GM12878 (cell line): ENCODE measurements around the gene PALLD. TPM values are rescaled to one million over a fixed set of nuclear protein-coding genes. Genes with fewer than 3 reads are reported as not detected.

ENCODE experiments used
- ATAC-seq: fragments of 200-7000 bp; cut with Tn5 transposase; 3 replicates; pipeline ENCODE4 v1.9.1; 2020; ENCODE audit warnings: mild to moderate bottlenecking, moderate library complexity
- BruUV-seq: library from RNA; stranded (reverse); fragments of 400-500 nt; replicated peaks from 2 replicates; lab custom pipeline; 2021; lab: Mats Ljungman, UMichigan
- CTCF ChIA-PET: fragments of 300-600 bp; sonication (Branson Sonifier 250); formaldehyde crosslinking; extraction: SDS; loops from one replicate; lab custom pipeline; 2021; ENCODE audit warnings: inconsistent platforms; lab: Yijun Ruan, JAX
- POLR2A ChIA-PET: fragments of 350-600 bp; formaldehyde crosslinking; extraction: SDS; loops from one replicate; lab custom pipeline; 2021; ENCODE audit warnings: inconsistent platforms; lab: Charles Lee
- RAD21 ChIA-PET: fragments of 300-600 bp; sonication (Branson Sonifier 250); formaldehyde crosslinking; loops from one replicate; lab custom pipeline; 2023; ENCODE audit warnings: antibody characterized with exemption; ENCODE audit not compliant: unreplicated experiment; lab: Charles Lee
- SMC1A ChIA-PET: fragments of 300-600 bp; sonication (Branson Sonifier 250); formaldehyde crosslinking; loops from one replicate; lab custom pipeline; 2023; ENCODE audit not compliant: unreplicated experiment, uncharacterized antibody; lab: Charles Lee
- DNase-seq: peaks from one replicate; pipeline ENCODE4 v3.0.0-alpha.2; 2011; ENCODE audit warnings: low read depth, low spot score
- FAIRE-seq: peaks from 3 replicates; lab custom pipeline; 2011; peaks lifted over from hg19 to GRCh38; lab: Jason Lieb, UNC
- H2AFZ ChIP-seq: 2 replicates; pipeline ENCODE4 v1.6.0; 2011; ENCODE audit warnings: low read depth, low read length, control low read depth; ENCODE audit not compliant: control insufficient read depth
- H3K27ac ChIP-seq: 2 replicates; pipeline ENCODE4 v1.5.1; 2011; ENCODE audit warnings: control low read depth; ENCODE audit not compliant: control insufficient read depth, insufficient read depth
- H3K27me3 ChIP-seq, 2 experiments: replicated peaks in 1 of 2; 2 replicates each; pipeline versions ENCODE4 v1.6.0 to v1.6.1; 2011; ENCODE audit warnings: low read length in 1 of 2; ENCODE audit not compliant: control insufficient read depth in 2 of 2, insufficient read depth in 2 of 2
- H3K36me3 ChIP-seq, 2 experiments: 2 replicates each; pipeline ENCODE4 v1.5.1; 2011; ENCODE audit warnings: low read length in 1 of 2; ENCODE audit not compliant: control insufficient read depth in 2 of 2, insufficient read depth in 2 of 2
- H3K4me1 ChIP-seq: 2 replicates; pipeline ENCODE4 v1.6.1; 2011; ENCODE audit warnings: mild to moderate bottlenecking, low read length, moderate library complexity, mixed read lengths; ENCODE audit not compliant: control insufficient read depth, insufficient read depth
- H3K4me2 ChIP-seq: 2 replicates; pipeline ENCODE4 v1.6.0; 2011; ENCODE audit warnings: control low read depth; ENCODE audit not compliant: control insufficient read depth, insufficient read depth
- H3K4me3 ChIP-seq: fragments of 200-600 bp; sonication (generic); 2 replicates; pipeline ENCODE4 v1.5.1; 2016
- H3K79me2 ChIP-seq: 2 replicates; pipeline ENCODE4 v1.6.0; 2011; ENCODE audit warnings: low read length; ENCODE audit not compliant: control insufficient read depth, insufficient read depth
- H3K9ac ChIP-seq: 2 replicates; pipeline ENCODE4 v1.8.0; 2011; ENCODE audit warnings: low read length, control low read depth, mixed read lengths; ENCODE audit not compliant: control insufficient read depth, insufficient read depth
- H3K9me3 ChIP-seq: replicated peaks from 3 replicates; pipeline ENCODE4 v1.5.1; 2011; ENCODE audit warnings: mild to moderate bottlenecking, low read length; ENCODE audit not compliant: control insufficient read depth, insufficient read depth
- H4K20me1 ChIP-seq: 2 replicates; pipeline ENCODE4 v1.6.0; 2011; ENCODE audit not compliant: control insufficient read depth, insufficient read depth
- EZH2 ChIP-seq: IDR thresholded peaks from 2 replicates; pipeline ENCODE4 v1.6.1; 2012; ENCODE audit warnings: low read depth, mild to moderate bottlenecking, control low read depth, inconsistent platforms, low read length, borderline replicate concordance; ENCODE audit not compliant: control insufficient read depth
- HCFC1 ChIP-seq: fragments of 150-350 bp; IDR thresholded peaks from 2 replicates; pipeline ENCODE4 v1.6.1; 2014; ENCODE audit warnings: low read length
- HSF1 ChIP-seq: fragments of 150-350 bp; IDR thresholded peaks from 2 replicates; pipeline ENCODE4 v1.6.1; 2014; ENCODE audit warnings: mild to moderate bottlenecking, low read depth, low read length
- IKZF1 ChIP-seq: fragments of 450-650 bp; conservative IDR thresholded peaks from 2 replicates; pipeline ENCODE4 v1.6.1; 2017; ENCODE audit warnings: antibody characterized with exemption, mild to moderate bottlenecking
- JUNB ChIP-seq: IDR thresholded peaks from 2 replicates; pipeline ENCODE4 v1.6.1; 2016; ENCODE audit warnings: antibody characterized with exemption, mild to moderate bottlenecking
- KDM1A ChIP-seq: fragments of 200-600 bp; sonication (generic); IDR thresholded peaks from 2 replicates; pipeline ENCODE4 v1.6.1; 2016; ENCODE audit warnings: borderline replicate concordance
- NFXL1 ChIP-seq: fragments of 450-650 bp; IDR thresholded peaks from 2 replicates; pipeline ENCODE4 v1.6.1; 2017; ENCODE audit warnings: antibody characterized with exemption, mild to moderate bottlenecking, borderline replicate concordance
- POLR2AphosphoS2 ChIP-seq: IDR thresholded peaks from 2 replicates; pipeline ENCODE4 v1.6.1; 2011; ENCODE audit warnings: low read depth, mild to moderate bottlenecking, low read length, improper control_type of control experiment, moderate library complexity
- SIN3A ChIP-seq: IDR thresholded peaks from 2 replicates; pipeline ENCODE4 v1.6.1; 2012; ENCODE audit warnings: low read depth, low read length, improper control_type of control experiment
- SPI1 ChIP-seq: IDR thresholded peaks from 2 replicates; pipeline ENCODE4 v1.6.1; 2011; ENCODE audit warnings: low read depth, mild to moderate bottlenecking, low read length, moderate library complexity, borderline replicate concordance; ENCODE audit not compliant: insufficient read depth
- SREBF1 ChIP-seq: IDR thresholded peaks from 2 replicates; pipeline ENCODE4 v1.6.1; 2012; ENCODE audit warnings: mild to moderate bottlenecking, low read length
- STAT1 ChIP-seq: fragments of 450-650 bp; conservative IDR thresholded peaks from 2 replicates; pipeline ENCODE4 v1.6.1; 2014; ENCODE audit warnings: antibody characterized with exemption, mild to moderate bottlenecking
- WGBS: methylation state at CpG from one replicate; pipeline ENCODE4 v1.1.6; 2016; ENCODE audit warnings: low lambda C conversion rate; ENCODE audit not compliant: insufficient replicate concordance, insufficient coverage; ENCODE audit errors: missing lambda C conversion rate; 5-methylcytosine and 5-hydroxymethylcytosine counted together
- in situ Hi-C: fragments of 300-500 bp; cut with MboI; formaldehyde crosslinking; loops from 9 replicates; pipeline ENCODE4 v1.14.3; 2018; ENCODE audit warnings: mixed read lengths
- intact Hi-C: fragments of 100-400 bp; cut with micrococcal nuclease; formaldehyde crosslinking; loops from one replicate; pipeline ENCODE4 v1.14.2; 2022; ENCODE audit not compliant: unreplicated experiment
- polyA plus RNA-seq, 11 experiments: library from polyadenylated mRNA; depleted of rRNA in 4 of 11; unstranded in 6 of 11; stranded (reverse) in 5 of 11; fragments of >200 nt; fragmentation: Nextera tagmentation in 4 of 11; fragmentation: Illumina TruSeq in 1 of 11; extraction: Ambion mirVana in 4 of 11; extraction: Trizol in 1 of 11; gene quantifications; 1 replicate in 1 of 11; 2 replicates in 10 of 11; pipeline versions ENCODE4 v1.2.1 to v1.2.3, GENCODE V29; 2011 to 2016; ENCODE audit warnings: inconsistent platforms in 2 of 11, missing spikeins in 2 of 11, low read depth in 1 of 11
- total RNA-seq, 4 experiments: library from RNA; depleted of rRNA in 3 of 4; stranded (reverse); fragments of >200 nt in 3 of 4; fragmentation: Illumina TruSeq in 1 of 4; extraction: Trizol in 1 of 4; gene quantifications; 2 replicates each; pipeline versions ENCODE4 v1.2.1 to v1.2.3, GENCODE V29; 2013 to 2021
- TF ChIP-seq, protein P1 (sequence below): fragments of 450-650 bp; IDR thresholded peaks from 2 replicates; pipeline ENCODE4 v1.6.1; 2017; ENCODE audit warnings: antibody characterized with exemption, mild to moderate bottlenecking, moderate library complexity

PALLD gene
- total and polyA plus RNA-seq, 10 of the 15 experiments (the other 5 are each of a cell fraction or from before 2014, with no cell fraction given): 1.0 to 7.7 (median 1.7) TPM

DNA sequence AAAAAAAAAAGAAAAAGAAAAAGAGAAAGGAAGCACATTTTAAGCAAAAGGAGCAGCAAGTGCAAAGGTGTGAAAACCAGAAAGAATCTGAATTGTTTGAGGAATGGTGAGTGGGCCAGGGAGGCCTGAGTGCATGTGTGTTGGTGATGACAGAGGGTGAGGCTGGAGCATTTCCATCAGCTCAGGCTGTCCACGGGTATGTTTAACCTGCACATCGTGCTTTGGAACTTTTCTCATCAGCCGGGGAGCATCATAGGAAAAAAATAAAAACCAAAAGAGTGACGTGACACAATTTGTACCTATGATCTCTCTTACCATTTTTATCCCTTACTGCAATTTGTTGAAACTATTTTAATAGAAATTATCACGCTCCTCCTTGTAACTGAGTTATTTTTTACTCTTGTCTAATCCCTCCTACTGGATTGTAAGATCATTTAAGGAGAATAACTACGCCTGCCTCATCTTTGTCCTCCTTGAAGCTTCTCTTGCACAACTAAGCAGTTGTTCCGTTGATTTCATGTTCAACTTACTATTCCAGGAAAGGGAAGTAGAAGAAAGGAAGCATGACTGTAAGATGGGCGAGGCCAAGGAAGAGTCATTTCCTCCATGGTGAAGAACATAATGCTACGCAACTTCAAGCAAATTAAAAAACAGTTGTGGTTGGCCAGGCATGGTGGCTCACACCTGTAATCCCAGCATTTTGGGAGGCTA is 7.0 kb downstream of the PALLD start:
- Histone ChIP-seq H3K4me3 (no peak overlapping the region), H3K4me1 (no peaks in the 10 kb centered on the region), H3K9ac (no peak overlapping the region), H3K9me3 (no peaks in the 10 kb centered on the region), H2AFZ (no peak overlapping the region), H3K36me3 (no peaks in the 10 kb centered on the region), H3K27ac (no peak overlapping the region), H4K20me1 (no peaks in the 10 kb centered on the region), H3K27me3 (no peaks in the 10 kb centered on the region; a peak in 2 of 4 replicates), H3K79me2 (no peaks in the 10 kb centered on the region), H3K4me2 (no peak overlapping the region)
- POLR2A ChIA-PET: no interaction called here
- 36% methylated on average over 9 of the region's 9 CpGs for WGBS
- SMC1A ChIA-PET: no interaction called here
- in situ Hi-C loops: no loop called here
- no peak for ATAC-seq
- BruUV-seq: no TSS peak
- FAIRE-seq: no peak
- TF ChIP-seq HSF1: no peak
- no peak for TF ChIP-seq SREBF1
- TF ChIP-seq POLR2AphosphoS2: no peak
- no peak for TF ChIP-seq SIN3A
- RAD21 ChIA-PET: no interaction called here
- DNase-seq: no peak
- intact Hi-C loops: no loop called here
- CTCF ChIA-PET: no interaction called here

DNA sequence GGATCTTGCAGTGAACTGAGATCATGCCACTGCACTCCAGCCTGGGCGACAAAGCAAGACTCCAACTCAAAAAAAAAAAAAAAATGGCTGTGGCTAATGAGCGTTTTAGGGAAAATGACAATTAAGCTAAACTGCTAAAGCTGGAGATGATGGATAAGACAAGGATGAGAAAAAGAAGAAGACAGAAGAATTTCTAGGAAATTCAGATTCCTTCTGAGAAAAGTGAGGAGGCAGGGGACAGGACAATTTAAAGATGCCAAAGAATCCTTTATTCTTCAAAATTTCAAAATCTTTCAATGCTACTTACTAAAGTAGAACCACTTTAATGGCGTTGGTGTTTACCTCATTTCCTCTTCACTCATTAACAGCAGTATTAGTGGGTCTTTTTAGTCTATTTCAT is 7.7 kb downstream of the PALLD start:
- DNase-seq (no peak), ATAC-seq (no peak), FAIRE-seq (no peak)
- Histone ChIP-seq H3K9me3 (no peaks in the 10 kb centered on the region), H3K79me2 (no peaks in the 10 kb centered on the region), H3K4me2 (no peak overlapping the region), H3K9ac (no peak overlapping the region), H3K27ac (no peak overlapping the region), H2AFZ (no peak overlapping the region), H3K27me3 (no peaks in the 10 kb centered on the region; a peak in 2 of 4 replicates), H3K36me3 (no peaks in the 10 kb centered on the region), H3K4me3 (no peak overlapping the region), H4K20me1 (no peaks in the 10 kb centered on the region), H3K4me1 (no peaks in the 10 kb centered on the region)
- ChIA-PET CTCF (interaction anchor here (1.3 kb wide), 1 partner anchor 9 kb away, joined by 5 read pairs; no protein-coding TSS in a partner anchor), POLR2A (no interaction called here), SMC1A (no interaction called here), RAD21 (no interaction called here)
- no TSS peak for BruUV-seq
- 48% methylated on average over 3 of the region's 3 CpGs for WGBS
- in situ Hi-C loops (no loop called here), intact Hi-C loops (no loop called here)
- no peak for TF ChIP-seq SPI1
- TF ChIP-seq JUNB: no peak
- no peak for TF ChIP-seq KDM1A
- TF ChIP-seq HCFC1: no peak
- TF ChIP-seq, protein P1, sequence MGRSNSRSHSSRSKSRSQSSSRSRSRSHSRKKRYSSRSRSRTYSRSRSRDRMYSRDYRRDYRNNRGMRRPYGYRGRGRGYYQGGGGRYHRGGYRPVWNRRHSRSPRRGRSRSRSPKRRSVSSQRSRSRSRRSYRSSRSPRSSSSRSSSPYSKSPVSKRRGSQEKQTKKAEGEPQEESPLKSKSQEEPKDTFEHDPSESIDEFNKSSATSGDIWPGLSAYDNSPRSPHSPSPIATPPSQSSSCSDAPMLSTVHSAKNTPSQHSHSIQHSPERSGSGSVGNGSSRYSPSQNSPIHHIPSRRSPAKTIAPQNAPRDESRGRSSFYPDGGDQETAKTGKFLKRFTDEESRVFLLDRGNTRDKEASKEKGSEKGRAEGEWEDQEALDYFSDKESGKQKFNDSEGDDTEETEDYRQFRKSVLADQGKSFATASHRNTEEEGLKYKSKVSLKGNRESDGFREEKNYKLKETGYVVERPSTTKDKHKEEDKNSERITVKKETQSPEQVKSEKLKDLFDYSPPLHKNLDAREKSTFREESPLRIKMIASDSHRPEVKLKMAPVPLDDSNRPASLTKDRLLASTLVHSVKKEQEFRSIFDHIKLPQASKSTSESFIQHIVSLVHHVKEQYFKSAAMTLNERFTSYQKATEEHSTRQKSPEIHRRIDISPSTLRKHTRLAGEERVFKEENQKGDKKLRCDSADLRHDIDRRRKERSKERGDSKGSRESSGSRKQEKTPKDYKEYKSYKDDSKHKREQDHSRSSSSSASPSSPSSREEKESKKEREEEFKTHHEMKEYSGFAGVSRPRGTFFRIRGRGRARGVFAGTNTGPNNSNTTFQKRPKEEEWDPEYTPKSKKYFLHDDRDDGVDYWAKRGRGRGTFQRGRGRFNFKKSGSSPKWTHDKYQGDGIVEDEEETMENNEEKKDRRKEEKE: no peak
- no peak for TF ChIP-seq IKZF1
- no peak for TF ChIP-seq EZH2
- no peak for TF ChIP-seq STAT1
- no peak for TF ChIP-seq NFXL1
